Measurements from ENCODE around the gene PZP. TPM values are rescaled to one million over a fixed set of nuclear protein-coding genes. Genes with fewer than 3 reads are reported as not detected.

PZP gene
- total RNA-seq, 1 donor from 2014 or later = not detected

DNA sequence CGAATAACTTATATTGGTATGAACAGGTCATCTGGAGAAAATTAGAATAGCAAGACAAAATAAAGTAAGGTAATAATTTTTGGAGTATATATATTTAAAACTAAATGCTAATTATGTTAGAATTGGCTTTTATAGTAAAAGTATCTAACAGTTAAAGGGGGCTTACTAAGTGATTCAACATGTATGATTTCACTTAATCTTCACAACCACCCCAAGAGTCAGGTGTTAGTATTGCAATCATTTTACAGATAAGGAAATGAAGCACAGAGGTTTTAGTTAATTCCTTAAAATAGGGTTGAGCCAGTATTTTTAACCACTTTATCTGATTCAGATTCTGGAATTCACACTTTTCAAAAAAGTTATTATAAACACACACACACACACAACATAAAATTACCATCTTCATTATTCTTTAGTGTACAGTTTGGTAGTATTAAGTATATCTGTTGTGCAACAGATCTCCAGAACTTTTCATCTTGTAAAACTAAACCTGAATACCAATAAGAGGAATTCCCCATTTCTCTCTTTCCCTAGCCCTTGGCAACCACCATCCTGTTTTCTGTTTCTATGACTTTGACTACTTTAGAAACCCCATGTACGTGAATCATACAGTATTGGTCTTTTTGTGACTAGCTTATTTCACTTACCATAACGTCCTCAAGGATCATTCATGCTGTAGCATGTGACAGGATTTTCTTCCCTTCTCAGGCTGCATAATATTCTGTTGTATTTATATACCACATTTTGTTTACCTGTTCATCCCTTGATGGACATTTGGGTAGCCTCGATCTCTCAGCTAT lies 104.9 kb downstream of the PZP start:
- no peak for DNase-seq

DNA sequence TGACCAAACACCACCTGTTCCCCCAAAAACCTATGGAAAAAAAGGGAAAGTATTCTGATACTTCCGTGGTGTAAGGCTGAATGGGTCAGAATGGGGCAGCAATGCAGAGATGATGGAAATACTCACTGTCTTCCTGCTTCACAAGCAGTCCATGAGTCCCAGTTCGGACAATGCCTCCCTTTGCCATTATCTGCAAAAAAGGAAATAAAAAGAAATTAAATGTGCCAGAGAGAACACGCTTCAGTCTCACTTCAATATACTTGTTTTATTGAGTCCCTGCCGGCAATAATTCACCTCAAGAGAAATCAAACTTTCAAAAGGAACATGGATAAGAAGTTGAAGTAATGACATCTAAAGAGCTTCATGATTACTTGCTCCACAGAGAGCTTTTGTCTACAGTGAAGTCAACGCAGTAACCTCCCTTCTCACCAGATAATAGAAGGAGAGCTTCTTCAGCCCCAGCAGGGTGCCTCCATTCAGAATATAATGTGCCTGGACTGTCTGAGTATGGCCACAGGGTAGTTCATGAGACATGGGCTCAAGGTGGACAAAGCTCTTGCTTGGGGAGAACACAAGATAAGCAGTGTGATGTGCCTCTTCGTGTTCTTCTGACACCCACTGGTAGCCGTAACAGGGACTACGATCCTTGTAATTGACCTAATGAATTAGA lies 107.0 kb downstream of the PZP start:
- no peak for DNase-seq

DNA sequence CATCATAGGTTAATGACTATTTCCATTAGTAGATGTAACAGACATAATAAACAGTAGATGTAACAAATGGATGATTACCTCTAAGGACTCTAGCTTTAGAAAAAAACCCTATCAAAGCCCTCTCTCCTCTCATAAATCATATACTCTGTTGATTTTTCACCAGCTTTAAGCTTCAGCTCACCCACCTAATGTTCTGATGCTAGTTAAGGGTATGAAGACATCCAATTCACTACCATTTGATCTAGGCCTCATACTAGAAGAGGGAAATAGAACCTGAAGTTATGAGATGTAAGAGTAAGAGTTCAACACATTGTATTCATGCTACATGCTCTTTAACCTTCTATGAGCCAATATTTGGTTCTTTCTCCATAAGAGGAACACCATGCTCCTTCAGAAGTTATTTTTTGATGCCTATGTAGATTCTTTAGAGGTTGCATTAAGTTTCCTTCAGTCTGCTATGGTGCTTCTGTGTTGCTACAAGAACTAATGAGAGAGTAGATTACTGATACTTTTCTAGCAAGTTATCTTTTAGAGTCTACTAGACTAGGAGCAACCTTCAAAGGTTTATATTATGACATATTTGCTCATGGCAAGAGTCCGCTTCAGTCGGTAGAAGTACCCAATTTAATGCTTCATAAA lies 108.5 kb downstream of the PZP start:
- no peak for DNase-seq

Other genes starting within 250 kb of the PZP start
- gene KLRG1, start 218.8 kb downstream of the PZP start, total RNA-seq = 8.0 TPM
- gene A2M, start 92.5 kb downstream of the PZP start, total RNA-seq = 296 TPM